K562 (cell line): ENCODE measurements around the gene BDH1. TPM values are rescaled to one million over a fixed set of nuclear protein-coding genes. Genes with fewer than 3 reads are reported as not detected.

ENCODE experiments used
- KLF13 ChIP-seq: fragments of 450-650 bp; IDR thresholded peaks from 2 replicates; pipeline ENCODE4 v1.6.1; 2016; ENCODE audit warnings: missing genetic modification characterization, low read depth, mild to moderate bottlenecking, missing compliant biosample characterization, moderate library complexity, borderline replicate concordance
- MTA3 ChIP-seq: fragments of 450-650 bp; formaldehyde crosslinking; IDR thresholded peaks from 2 replicates; pipeline ENCODE4 v1.6.1; 2017; ENCODE audit warnings: mild to moderate bottlenecking, borderline replicate concordance
- NFE2L1 ChIP-seq: fragments of 450-650 bp; IDR thresholded peaks from 2 replicates; pipeline ENCODE4 v1.6.1; 2016; ENCODE audit warnings: missing genetic modification characterization, low read depth, mild to moderate bottlenecking, missing compliant biosample characterization, moderate library complexity, borderline replicate concordance
- RBM25 ChIP-seq: fragments of 200-400 bp; formaldehyde crosslinking; IDR thresholded peaks from 2 replicates; pipeline ENCODE4 v1.6.1; 2018; ENCODE audit warnings: low read length, low read depth, moderate library complexity; ENCODE audit not compliant: severe bottlenecking
- TEAD2 ChIP-seq: fragments of 450-650 bp; IDR thresholded peaks from 2 replicates; pipeline ENCODE4 v1.6.1; 2016; ENCODE audit warnings: missing genetic modification characterization, control low read depth, missing compliant biosample characterization
- ZNF696 ChIP-seq: fragments of 250-450 bp; sonication (Bioruptor Pico); conservative IDR thresholded peaks from 2 replicates; pipeline ENCODE4 v1.4.0; 2020; ENCODE audit warnings: mild to moderate bottlenecking, moderate library complexity
- polyA plus RNA-seq, 8 experiments: library from polyadenylated mRNA; depleted of rRNA in 4 of 8; stranded (reverse) in 5 of 8; unstranded in 3 of 8; fragments of >200 nt; fragmentation: Nextera tagmentation in 2 of 8; fragmentation: Illumina TruSeq in 1 of 8; extraction: Ambion mirVana in 2 of 8; extraction: Trizol in 1 of 8; gene quantifications; 2 replicates each; pipeline versions ENCODE4 v1.2.1 to v1.2.3, GENCODE V29; 2011 to 2014; ENCODE audit warnings: inconsistent platforms in 1 of 8, missing spikeins in 1 of 8
- total RNA-seq, 7 experiments: library from RNA; depleted of rRNA in 6 of 7; stranded (reverse); fragments of >200 nt in 6 of 7; fragmentation: Illumina TruSeq in 2 of 7; extraction: Trizol in 2 of 7; gene quantifications; 2 replicates each; pipeline versions ENCODE4 v1.2.1 to v1.2.3, GENCODE V29; 2011 to 2021; ENCODE audit warnings: low replicate concordance in 1 of 7
- TF ChIP-seq, protein P1 (sequence below): fragments of 450-650 bp; IDR thresholded peaks from 2 replicates; pipeline ENCODE4 v1.6.1; 2016; ENCODE audit warnings: mild to moderate bottlenecking, moderate library complexity
- TF ChIP-seq, protein P2 (sequence below): sonication (generic); formaldehyde crosslinking; IDR thresholded peaks from 2 replicates; pipeline ENCODE4 v1.8.0; 2022; ENCODE audit warnings: mild to moderate bottlenecking, low read depth, missing genetic modification reagents
- TF ChIP-seq, protein P3 (sequence below): fragments of 250-450 bp; sonication (Bioruptor Pico); IDR thresholded peaks from 2 replicates; pipeline ENCODE4 v1.4.0; 2020; ENCODE audit warnings: mild to moderate bottlenecking, moderate library complexity

The BDH1 gene
- total and polyA plus RNA-seq, 9 of the 15 experiments (the other 6 are each of a cell fraction or from before 2014, with no cell fraction given), result 0.07 to 0.89 (median 0.12) TPM; not detected in 3

DNA sequence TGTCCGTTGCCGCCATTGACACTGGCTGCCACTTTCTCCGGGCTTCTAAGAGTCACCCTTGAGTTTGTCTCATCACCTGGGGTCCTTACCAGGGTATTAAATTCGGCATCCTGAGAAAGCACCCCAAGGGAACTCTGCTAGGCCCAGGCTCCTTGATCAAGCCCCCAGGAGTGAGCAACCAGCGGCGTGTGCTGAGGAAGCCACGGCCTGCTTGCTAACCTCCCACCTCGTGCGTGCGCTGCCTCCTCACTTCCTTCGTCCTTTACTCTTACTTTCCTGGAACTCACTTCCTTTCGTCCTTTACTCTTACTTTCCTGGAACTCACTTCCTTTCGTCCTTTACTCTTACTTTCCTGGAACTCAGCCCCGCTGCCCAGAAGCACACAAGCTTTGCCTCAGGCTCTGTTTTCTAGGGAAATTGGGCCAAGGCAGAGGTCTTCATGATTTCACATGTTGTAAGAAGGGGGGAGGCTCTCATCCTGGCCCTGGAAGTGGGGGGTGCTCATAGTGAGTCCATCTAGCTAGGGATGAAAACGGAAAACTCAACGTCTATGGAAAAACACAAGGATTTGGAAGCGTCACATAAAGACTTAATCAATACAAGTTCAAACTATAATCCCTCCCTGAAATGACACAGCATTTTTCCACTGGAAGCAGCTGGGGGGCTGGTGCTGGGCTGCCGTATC lies 36.7 kb upstream of the BDH1 start (continued):
- TF ChIP-seq, protein P1, sequence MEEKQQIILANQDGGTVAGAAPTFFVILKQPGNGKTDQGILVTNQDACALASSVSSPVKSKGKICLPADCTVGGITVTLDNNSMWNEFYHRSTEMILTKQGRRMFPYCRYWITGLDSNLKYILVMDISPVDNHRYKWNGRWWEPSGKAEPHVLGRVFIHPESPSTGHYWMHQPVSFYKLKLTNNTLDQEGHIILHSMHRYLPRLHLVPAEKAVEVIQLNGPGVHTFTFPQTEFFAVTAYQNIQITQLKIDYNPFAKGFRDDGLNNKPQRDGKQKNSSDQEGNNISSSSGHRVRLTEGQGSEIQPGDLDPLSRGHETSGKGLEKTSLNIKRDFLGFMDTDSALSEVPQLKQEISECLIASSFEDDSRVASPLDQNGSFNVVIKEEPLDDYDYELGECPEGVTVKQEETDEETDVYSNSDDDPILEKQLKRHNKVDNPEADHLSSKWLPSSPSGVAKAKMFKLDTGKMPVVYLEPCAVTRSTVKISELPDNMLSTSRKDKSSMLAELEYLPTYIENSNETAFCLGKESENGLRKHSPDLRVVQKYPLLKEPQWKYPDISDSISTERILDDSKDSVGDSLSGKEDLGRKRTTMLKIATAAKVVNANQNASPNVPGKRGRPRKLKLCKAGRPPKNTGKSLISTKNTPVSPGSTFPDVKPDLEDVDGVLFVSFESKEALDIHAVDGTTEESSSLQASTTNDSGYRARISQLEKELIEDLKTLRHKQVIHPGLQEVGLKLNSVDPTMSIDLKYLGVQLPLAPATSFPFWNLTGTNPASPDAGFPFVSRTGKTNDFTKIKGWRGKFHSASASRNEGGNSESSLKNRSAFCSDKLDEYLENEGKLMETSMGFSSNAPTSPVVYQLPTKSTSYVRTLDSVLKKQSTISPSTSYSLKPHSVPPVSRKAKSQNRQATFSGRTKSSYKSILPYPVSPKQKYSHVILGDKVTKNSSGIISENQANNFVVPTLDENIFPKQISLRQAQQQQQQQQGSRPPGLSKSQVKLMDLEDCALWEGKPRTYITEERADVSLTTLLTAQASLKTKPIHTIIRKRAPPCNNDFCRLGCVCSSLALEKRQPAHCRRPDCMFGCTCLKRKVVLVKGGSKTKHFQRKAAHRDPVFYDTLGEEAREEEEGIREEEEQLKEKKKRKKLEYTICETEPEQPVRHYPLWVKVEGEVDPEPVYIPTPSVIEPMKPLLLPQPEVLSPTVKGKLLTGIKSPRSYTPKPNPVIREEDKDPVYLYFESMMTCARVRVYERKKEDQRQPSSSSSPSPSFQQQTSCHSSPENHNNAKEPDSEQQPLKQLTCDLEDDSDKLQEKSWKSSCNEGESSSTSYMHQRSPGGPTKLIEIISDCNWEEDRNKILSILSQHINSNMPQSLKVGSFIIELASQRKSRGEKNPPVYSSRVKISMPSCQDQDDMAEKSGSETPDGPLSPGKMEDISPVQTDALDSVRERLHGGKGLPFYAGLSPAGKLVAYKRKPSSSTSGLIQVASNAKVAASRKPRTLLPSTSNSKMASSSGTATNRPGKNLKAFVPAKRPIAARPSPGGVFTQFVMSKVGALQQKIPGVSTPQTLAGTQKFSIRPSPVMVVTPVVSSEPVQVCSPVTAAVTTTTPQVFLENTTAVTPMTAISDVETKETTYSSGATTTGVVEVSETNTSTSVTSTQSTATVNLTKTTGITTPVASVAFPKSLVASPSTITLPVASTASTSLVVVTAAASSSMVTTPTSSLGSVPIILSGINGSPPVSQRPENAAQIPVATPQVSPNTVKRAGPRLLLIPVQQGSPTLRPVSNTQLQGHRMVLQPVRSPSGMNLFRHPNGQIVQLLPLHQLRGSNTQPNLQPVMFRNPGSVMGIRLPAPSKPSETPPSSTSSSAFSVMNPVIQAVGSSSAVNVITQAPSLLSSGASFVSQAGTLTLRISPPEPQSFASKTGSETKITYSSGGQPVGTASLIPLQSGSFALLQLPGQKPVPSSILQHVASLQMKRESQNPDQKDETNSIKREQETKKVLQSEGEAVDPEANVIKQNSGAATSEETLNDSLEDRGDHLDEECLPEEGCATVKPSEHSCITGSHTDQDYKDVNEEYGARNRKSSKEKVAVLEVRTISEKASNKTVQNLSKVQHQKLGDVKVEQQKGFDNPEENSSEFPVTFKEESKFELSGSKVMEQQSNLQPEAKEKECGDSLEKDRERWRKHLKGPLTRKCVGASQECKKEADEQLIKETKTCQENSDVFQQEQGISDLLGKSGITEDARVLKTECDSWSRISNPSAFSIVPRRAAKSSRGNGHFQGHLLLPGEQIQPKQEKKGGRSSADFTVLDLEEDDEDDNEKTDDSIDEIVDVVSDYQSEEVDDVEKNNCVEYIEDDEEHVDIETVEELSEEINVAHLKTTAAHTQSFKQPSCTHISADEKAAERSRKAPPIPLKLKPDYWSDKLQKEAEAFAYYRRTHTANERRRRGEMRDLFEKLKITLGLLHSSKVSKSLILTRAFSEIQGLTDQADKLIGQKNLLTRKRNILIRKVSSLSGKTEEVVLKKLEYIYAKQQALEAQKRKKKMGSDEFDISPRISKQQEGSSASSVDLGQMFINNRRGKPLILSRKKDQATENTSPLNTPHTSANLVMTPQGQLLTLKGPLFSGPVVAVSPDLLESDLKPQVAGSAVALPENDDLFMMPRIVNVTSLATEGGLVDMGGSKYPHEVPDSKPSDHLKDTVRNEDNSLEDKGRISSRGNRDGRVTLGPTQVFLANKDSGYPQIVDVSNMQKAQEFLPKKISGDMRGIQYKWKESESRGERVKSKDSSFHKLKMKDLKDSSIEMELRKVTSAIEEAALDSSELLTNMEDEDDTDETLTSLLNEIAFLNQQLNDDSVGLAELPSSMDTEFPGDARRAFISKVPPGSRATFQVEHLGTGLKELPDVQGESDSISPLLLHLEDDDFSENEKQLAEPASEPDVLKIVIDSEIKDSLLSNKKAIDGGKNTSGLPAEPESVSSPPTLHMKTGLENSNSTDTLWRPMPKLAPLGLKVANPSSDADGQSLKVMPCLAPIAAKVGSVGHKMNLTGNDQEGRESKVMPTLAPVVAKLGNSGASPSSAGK, result peak; percentile 96
- TF ChIP-seq ZNF696 (CRISPR knock-in tag), result no peak
- TF ChIP-seq, protein P2, sequence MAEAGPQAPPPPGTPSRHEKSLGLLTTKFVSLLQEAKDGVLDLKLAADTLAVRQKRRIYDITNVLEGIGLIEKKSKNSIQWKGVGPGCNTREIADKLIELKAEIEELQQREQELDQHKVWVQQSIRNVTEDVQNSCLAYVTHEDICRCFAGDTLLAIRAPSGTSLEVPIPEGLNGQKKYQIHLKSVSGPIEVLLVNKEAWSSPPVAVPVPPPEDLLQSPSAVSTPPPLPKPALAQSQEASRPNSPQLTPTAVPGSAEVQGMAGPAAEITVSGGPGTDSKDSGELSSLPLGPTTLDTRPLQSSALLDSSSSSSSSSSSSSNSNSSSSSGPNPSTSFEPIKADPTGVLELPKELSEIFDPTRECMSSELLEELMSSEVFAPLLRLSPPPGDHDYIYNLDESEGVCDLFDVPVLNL (CRISPR knock-in tag), result no peak
- TF ChIP-seq NFE2L1 (tag), result peak; percentile 84
- peak; percentile 51; the same call in 1 of the 2 replicates for TF ChIP-seq MTA3
- TF ChIP-seq RBM25, result no peak
- TF ChIP-seq, protein P3, sequence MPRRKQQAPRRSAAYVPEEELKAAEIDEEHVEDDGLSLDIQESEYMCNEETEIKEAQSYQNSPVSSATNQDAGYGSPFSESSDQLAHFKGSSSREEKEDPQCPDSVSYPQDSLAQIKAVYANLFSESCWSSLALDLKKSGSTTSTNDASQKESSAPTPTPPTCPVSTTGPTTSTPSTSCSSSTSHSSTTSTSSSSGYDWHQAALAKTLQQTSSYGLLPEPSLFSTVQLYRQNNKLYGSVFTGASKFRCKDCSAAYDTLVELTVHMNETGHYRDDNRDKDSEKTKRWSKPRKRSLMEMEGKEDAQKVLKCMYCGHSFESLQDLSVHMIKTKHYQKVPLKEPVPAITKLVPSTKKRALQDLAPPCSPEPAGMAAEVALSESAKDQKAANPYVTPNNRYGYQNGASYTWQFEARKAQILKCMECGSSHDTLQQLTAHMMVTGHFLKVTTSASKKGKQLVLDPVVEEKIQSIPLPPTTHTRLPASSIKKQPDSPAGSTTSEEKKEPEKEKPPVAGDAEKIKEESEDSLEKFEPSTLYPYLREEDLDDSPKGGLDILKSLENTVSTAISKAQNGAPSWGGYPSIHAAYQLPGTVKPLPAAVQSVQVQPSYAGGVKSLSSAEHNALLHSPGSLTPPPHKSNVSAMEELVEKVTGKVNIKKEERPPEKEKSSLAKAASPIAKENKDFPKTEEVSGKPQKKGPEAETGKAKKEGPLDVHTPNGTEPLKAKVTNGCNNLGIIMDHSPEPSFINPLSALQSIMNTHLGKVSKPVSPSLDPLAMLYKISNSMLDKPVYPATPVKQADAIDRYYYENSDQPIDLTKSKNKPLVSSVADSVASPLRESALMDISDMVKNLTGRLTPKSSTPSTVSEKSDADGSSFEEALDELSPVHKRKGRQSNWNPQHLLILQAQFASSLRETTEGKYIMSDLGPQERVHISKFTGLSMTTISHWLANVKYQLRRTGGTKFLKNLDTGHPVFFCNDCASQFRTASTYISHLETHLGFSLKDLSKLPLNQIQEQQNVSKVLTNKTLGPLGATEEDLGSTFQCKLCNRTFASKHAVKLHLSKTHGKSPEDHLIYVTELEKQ (CRISPR knock-in tag), result no peak
- TF ChIP-seq TEAD2 (tag), result no peak
- TF ChIP-seq KLF13 (tag), result no peak
